Endothelial cell of umbilical vein (primary cell): Measurements from ENCODE around the gene TNFRSF21.

Experiments
- JUN ChIP-seq: IDR thresholded peaks from 2 replicates; pipeline ENCODE4 v1.6.1; 2011; ENCODE audit warnings: borderline replicate concordance, low read depth; ENCODE audit not compliant: insufficient read length, insufficient read depth
- TF ChIP-seq, protein P1 (sequence below), 2 donors: IDR thresholded peaks; 1 replicate in 1 of 2; 2 replicates in 1 of 2; pipeline ENCODE4 v1.5.1; 2011; ENCODE audit warnings: low read length in 2 of 2, mild to moderate bottlenecking in 2 of 2, moderate library complexity in 2 of 2, control low read depth in 1 of 2, inconsistent platforms in 1 of 2, low read depth in 1 of 2; ENCODE audit not compliant: insufficient read depth in 1 of 2; ENCODE audit errors: extremely low read depth in 1 of 2

DNA sequence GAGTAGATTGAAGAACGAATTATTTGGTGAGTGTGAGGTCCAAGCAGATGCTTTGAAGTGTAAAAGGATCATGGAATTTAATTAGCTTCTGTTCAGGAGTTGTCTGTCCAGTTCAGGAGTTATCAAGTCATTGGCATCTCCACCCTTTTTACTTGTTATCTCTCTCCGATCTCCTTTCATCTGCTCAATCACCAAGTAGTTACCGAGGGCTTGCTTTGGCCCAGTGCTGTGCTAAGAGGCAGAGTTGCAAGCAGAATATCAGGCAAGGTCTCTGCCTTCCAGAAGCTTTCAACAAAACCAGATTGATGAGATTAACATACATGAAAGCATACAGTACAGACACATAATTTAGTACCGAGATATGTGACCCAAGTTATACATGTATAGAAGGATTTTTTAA, 10.2 kb upstream of the TNFRSF21 start:
- TF ChIP-seq JUN = no peak
- TF ChIP-seq, protein P1, sequence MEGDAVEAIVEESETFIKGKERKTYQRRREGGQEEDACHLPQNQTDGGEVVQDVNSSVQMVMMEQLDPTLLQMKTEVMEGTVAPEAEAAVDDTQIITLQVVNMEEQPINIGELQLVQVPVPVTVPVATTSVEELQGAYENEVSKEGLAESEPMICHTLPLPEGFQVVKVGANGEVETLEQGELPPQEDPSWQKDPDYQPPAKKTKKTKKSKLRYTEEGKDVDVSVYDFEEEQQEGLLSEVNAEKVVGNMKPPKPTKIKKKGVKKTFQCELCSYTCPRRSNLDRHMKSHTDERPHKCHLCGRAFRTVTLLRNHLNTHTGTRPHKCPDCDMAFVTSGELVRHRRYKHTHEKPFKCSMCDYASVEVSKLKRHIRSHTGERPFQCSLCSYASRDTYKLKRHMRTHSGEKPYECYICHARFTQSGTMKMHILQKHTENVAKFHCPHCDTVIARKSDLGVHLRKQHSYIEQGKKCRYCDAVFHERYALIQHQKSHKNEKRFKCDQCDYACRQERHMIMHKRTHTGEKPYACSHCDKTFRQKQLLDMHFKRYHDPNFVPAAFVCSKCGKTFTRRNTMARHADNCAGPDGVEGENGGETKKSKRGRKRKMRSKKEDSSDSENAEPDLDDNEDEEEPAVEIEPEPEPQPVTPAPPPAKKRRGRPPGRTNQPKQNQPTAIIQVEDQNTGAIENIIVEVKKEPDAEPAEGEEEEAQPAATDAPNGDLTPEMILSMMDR (IDR thresholded peaks at IDR 0.05; ENCODE audit: extremely low read depth in 1 of 2, insufficient read depth in 1 of 2, low read depth in 1 of 2, low read length in 2 of 2) = no peak
